Activated CD8-positive, alpha-beta memory T cell treated with anti-CD3 and anti-CD28 coated beads for 48 hours (primary cell): ENCODE measurements around the gene KAZN.

Experiments
- DNase-seq, 3 experiments: peaks; one replicate each; pipeline ENCODE4 v3.0.0-alpha.2; 2020; ENCODE audit warnings: low read depth in 2 of 3, low spot score in 2 of 3

The KAZN gene

DNA sequence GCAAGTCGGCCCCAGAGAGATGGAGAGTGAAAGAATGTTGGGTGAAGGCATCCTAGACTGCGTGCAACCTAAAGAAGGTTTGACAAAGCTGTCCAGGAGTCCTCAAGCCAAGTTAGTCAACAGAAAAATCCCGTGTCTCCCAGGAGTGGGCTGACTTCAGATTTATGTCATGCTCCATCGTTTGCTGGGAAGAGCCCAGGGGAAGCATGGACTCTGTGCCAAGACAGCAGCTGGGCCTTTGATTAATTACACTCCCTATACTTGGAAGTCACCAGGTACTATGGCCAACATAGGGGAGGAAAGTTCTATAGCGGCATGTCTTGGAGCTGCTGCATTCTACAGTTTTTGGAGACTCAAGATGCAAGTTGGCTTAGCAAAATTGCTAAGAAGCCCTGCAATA lies 247.4 kb downstream of the KAZN start:
- no peak for DNase-seq

DNA sequence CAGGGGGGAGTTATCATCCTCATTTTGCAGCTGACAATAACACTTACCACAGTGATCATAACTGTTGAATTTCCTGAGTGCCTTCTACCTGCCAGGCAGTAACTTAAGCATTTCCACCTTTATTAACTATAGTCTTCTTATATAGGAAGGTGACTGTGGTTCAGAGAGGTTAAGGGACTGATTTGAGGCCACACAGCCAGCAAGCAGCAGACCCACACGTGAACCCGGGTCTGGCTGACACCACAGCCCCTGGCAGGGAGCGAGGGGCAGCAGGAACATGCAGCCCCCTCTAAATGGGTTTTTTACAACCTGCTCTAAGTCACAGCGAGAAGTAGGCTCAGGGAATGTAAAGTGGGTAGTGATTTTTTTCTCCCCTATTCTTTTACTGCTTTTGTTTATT lies 248.2 kb downstream of the KAZN start:
- no peak for DNase-seq

DNA sequence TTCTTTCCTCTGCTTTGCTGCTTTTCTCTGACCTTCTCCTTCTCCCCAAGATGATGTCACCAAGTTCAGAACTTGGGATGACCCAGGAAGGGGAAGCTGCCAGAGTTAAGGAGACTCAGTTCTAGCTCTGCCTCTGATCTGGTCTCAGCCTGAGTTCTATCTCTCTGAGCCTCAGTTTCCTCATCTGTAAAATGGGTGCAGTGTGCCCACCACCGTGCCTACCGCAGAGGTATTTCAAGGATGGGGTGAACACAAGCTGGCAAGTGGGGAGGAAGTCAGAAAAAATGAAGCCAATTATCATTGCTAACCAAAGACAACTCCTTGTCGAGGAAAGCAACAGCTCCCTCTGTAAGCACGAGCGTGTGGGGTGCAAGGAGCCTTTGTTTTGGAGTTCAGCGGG lies 249.7 kb downstream of the KAZN start:
- no peak for DNase-seq

DNA sequence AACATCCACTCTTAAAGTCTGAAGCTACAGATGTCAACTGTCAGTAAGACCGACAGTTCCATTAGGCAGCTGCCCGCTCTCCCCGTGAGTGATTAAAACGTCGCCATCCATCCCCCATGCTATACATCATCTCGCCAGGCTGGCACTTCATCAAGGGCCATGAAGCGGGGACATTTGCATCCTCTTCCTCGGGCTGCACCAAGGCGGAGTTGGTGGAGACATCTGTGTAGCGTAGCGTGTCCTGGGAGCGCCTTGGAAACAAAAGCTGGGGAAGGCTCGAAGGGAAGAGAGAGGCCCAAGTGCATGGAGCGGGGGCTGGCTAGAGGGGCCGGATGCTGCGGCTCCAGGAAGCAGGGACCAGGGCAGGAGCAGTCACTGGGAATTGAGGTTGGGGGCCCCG lies 250.1 kb downstream of the KAZN start:
- DNase-seq: no peak

DNA sequence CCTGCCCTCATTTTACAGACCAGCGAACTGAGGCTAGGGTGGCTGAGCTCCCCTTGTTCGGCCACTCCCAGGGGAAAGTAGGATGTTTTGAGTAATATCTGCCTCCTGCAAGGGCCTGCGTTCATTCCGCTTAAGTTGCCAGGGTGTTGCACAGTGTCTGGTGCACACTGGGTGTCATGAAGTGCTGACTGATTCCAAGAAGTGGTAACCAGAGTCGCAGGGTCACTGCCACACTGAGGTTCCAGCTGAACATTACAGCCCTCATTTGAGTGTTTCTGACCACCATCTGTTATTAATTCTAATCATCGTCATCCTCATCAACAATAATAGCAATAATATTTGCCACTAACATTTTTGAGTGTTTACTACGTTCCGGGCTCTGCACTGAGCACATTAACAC lies 250.6 kb downstream of the KAZN start:
- no peak for DNase-seq

DNA sequence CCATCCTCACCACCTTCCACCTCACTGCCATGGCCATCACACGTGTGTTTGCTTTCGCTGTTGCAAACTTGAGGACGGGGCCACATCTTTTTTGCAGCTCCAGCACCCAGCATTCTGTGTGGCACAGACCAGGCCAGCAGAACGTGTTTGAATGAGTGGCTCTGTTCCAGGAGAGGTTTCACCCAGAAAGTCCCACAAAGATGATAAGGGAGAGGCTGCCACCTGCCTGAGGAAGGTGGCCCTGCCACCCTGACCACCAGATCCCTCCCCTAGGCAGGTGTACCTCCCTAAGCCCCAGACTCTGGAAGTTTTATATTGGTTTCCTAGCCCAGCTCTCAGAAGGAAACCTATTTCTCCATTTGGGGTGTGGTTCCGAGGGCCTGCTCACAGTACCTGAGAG lies 252.1 kb downstream of the KAZN start:
- DNase-seq: no peak

DNA sequence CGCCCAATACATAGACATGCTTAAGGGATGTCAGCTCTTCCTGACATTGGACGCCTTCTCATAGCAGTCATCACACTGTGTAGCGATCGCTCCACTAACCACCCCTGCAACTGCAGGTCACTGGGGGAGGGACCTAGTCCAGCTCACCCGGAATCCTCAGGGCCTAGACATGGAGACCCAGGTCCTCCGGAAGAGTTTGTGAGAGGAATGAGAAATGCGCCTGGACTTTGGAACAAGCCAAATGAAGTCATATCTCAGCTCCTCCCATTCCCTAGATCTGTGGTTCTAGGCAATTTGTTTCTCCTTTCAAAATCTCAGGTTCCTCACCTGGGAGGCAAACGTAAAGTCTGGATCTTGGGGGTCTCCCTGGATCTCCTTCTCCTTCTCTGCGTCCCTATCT lies 253.3 kb downstream of the KAZN start:
- DNase-seq: no peak

DNA sequence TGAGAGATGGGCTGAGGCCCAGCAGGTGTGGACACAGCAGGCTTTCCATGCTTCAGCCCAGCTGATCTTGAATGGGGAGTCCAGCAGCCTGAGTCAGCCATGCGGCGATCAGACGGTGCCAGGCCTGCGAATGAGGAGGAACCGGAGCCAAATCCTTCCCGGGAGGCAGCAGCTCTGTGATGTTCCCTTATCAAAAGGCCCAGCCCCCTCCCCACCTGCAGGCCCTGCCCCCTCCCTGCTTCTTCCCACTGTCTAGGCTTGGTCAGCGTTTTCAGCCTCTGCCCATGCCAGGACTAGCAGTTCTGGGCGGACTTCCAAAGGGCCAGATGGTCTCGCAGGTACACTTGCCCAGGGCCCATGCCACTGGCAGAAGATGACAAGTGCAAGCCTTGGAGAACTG lies 253.8 kb downstream of the KAZN start:
- no peak for DNase-seq

DNA sequence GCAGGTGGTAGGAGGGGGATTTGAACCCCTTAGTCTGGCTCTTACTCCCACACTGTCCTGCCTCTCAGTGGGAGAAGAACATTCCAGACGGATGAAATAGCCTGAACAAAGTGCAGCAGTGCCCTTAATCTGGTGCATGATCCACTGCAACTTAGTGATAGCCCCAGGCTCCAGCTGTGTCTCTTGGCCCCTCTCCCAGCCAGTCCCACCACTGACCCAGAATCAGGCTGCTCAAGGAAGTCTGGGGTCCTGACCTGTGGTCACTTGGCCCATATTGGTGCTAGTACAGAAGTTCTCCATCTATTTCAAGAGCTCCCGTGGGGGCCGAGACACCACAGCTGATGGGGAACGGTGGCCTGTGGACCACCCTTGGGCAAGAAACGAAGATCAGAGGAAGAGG lies 255.0 kb downstream of the KAZN start:
- no peak for DNase-seq

DNA sequence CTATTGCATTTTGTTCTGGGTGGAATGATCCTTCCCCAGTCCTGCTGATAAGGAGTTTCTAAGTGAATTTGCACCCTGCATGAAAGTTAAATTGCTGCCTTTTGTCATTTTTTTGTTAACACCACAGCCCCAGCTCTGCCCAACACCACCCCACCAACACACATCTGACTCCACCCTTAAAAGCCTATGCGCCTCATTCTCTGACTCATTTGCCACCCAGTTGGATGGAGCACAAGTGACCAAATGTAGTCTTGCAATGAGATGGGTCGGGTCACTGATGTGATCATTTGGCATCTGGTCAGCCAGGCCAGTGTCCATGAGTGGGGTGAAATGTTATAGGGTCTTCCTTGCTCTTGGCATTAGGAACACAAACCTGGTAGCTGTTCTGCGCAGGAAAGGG lies 256.8 kb downstream of the KAZN start:
- no peak for DNase-seq

DNA sequence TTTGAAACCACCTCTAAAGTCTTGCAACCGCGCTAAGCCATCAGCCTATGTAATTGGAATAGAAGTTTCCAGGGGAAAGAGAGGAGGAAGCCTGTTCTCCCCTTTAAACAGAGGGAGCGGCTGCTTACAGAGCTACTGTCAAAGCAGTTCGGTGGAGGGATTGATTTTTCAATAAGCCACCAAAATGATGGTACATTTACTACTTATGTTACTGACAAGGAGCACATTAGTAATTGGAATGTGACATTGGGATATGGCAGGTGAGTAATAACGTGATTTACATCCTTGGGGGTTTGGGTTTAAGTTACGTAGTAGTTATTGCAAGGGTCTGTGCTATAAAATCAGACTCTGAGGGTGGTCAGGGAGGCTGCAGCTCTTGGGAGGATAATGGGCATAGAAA lies 257.3 kb downstream of the KAZN start:
- no peak for DNase-seq

DNA sequence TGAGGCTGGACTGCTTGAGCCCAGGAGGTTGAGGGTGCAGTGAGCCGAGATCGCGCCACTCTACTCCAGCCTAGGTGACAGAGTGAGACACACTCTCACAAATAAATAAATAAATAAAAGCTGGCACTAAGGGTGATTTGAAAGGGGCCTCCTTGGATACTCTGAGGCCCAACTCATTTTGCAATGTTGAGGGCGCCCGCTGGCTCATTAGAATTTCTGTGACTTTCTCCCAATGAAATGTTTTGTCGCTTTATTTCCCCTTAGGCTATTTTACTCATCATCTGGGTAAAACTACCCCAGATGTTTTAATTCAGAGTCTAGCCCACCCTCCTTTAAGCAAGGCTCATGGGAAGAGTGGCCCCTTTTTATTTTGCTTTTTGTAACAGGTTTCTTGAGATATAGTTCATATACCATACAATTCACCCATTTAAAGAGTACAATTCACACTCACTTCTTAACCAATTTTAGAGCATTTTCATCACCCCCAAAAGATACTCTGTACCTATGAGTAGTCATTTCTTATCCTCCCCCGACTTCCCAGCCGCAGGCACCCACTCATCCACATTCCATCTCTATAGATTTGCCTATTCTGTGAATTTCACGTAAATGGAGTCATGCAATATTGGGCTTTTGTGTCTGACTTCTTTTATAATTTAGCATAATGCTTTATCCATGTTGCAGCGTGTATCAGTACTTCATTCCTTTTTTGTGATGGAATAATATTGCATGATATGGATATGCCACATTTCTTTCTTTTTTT lies 259.1 kb downstream of the KAZN start:
- no peak for DNase-seq

DNA sequence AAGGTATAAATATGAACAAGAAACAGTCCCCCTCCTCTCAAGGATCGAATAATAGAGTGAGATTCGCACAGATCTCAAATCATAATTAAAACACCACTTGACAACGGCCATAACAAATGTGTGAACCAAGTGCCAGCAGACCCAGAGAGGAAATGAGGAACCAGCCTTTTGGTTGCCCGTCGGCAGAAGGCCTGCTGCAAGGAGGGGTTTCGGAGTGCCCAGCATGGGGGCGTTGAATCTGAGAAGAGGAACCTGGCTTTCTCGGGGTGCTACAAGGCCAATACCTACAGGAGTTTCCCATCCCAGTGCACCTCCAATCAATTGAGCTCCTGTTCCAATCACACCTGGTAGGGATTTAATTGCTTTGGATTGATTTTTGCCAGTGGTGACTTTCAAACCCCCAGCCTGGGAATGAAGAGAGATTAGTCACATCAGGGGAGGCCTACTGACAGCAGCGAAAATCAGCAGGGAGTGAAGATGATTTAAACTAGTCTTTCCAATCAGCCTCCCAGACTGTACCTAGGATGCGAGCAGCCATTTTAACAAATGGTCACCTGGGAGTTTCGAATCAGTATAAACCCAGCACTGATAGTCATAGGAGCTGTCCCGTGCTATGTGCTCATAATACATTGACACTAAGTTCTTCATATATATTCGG lies 263.8 kb downstream of the KAZN start:
- no peak for DNase-seq

DNA sequence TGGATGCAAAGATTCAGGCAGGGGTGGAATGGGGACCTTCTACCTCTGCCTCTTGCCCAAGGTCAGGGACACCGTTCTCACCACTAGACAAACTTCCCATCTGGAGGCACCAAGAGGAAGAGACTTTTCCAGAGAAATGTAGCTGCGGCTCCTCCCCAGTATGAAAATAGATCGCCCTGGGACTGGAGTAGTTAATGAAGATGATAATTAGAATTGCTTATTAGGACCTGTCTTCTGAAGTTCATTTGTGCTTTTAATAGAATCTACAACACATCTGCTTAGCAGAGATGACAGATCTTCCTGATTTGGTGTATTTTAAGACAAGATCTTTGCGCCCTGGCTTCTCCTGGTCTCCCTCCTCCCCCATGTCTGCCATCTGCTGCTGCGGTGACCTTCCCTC lies 266.6 kb downstream of the KAZN start:
- no peak for DNase-seq

DNA sequence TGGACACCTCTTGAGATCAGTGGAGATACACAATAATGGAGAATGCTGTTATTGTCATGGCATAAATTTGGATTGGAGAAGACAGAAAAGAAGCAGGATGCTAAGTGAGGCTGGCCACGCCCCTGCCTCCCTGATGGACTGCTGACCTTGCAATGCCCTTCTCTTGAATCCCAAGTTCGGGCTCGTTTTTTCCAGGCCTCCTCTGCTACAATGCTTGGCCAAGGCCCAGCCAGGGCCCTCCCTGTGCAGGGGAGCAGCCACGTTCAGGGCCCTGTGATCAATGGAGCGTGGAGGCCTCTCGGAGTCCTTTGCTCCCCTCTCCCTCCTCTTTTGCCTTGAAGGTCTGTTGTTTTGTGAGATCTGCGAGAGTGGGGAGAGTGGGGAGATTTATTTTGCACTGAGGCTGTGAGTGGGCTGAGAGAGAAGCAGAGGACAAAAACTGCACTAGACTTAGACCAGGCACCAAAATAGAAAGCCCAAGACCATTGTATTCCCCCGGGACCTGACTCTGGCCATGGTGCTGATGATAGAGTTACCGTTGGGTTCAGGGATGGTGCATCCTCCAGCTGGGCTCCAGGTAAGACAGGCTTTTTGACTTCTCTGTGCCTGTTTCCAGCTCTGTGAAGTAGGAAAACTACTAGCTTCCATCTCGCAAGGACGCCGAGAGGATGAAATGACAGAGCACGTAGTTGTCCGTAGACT lies 268.6 kb downstream of the KAZN start:
- DNase-seq: no peak

DNA sequence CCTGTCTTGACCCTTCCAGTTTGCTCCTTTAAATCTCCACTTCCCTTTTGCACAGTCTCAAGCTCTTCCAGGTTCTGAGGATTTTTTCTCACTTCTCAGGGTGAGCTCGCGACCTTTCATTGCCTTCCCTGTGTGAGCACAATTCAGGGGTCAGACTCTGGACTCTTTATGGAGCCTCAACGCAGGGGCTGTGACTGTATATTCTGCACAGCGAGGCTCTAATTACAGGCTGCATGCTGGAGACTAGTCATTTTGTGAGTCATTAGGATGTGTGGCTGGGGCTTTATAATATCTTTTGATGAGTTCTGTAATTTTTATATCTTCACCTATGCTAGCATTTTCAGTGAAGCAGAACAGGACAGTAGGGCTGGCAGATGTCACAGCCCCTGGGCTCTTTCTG lies 270.7 kb downstream of the KAZN start:
- DNase-seq: no peak

DNA sequence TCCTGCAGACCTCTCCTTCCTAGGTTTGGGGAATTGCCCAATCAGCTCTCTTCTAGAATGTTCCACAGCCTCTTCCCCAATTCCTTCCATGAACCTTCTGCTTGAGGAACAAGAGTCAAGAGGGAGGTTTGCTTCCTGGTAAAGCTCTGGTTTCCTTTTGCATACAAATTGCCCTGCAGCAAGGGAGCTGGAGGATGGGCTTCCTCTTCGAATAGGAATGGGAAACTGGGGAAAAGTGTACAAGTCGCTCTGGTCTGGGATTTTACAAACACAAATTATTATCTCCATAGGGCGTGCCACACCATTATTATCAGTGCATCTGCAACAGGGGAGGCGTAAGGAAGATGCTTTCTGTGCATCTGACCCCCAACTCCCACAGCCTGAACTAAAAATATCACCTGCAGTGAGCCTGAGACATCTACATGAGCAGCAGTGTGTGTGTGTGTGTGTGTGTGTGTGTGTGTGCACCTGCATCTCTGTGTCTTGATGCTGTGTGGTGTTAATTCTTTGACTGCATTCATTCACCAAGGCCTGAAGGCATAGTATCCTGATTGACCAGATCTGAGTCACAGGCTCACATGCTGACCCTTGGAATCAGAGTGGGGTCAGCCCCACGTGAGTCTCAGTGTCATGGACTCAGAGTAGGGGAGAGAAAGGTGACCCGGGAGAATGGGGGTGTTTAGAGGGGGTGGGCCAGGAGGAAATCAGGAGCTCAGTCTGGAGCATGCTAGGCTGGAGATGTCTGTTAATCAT lies 272.9 kb downstream of the KAZN start:
- DNase-seq: no peak

DNA sequence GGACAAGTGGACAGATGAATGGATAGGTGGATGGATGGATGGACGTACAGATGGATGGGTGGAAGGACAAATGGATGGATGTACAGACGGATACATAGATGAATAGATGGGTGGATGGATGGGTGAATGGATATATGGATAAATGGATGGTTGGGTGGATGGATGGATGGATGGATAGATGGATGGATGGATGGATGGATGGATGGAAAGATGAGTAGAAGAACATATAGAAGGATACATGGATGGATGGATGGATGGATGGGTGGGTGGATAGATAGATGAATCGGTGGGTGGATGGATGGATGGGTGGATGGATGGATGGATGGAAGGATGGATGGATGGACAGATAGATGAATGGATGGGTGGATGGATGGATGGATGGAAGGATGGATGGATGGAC lies 274.3 kb downstream of the KAZN start:
- DNase-seq: no peak

DNA sequence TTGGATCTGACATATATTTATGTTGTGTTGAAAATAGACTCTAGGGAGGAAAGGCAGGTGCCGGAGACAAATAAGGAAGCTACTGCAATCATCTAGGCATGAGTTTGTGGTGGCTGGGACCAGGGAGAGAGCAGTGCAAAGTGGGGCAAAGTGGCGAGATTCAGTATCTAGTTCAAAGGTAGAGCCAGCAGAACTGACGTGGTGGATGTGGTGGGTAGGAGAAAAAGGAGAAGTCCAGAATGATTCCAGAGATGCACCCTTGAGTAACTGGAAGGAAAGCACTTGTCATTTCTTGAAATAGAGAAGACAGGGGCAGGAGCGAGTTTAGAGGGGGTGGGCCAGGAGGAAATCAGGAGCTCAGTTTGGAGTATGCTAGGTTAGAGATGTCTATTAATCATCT lies 275.2 kb downstream of the KAZN start:
- no peak for DNase-seq

DNA sequence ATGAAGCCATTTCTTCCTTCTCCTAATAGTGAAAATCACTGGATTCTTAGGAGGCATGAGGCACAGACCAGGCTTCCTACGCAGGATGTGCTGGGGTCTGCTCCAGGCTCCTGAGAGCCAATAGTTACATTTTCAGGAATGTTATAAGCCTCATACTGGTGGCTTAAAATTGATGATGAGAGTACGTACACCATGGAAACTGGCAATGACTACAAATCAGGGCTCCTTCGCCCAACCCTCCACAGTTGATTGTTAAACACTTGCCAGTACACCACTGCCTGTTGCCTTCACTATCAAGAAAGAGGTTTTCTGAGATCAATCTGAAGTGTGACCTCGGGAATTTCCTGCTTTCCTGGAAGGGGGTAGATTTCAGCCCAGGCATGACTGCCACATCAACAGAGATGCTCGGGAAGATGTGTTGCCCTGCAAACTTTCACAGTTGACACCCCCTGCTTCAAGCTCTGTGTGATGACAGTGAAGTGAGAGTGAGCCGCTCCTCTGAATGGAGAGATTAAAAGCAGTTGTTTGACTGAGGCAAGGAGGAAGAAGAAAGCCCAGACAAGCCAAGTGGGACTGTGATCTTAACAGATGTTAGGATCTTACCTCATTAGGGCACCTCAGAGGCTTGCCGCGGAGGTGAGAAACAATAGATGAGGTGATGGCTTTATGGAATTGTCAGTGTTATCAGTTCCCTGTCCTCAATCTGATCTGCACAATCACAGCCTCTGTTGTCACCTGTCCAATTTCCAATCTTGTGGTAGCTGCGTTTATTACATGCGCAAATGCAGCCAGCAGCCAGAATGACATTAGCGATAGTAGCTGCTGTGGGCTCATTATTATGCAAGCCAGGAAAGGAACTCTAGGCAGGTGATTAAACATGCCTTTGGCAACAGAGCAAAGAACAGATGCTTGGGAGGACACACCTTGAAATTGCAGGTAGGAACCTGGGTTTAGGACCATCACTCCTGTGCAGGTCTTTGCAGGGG lies 277.3 kb downstream of the KAZN start:
- DNase-seq: no peak

DNA sequence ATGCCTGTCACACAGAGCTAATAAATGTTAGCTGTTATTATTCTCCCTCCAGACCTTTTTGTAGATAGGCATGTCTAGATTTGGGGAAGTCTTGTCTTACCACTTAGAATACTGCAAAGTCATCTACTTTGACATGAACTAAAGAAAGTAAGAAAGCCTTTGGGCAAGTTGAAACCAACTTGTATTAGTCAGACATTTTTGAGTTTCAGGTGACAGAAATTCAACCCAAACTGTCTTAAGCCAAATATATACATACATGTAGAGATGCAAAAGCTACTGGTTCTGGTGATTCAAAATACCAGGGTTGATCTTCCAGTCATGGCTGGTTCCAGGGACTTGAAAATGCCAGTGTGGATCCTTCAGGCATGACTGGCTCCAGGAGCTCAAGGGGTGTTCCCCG lies 278.3 kb downstream of the KAZN start:
- no peak for DNase-seq
